Fibroblast of skin of abdomen (primary cell): Measurements from ENCODE around the gene SACM1L. TPM values are rescaled to one million over a fixed set of nuclear protein-coding genes. Genes with fewer than 3 reads are reported as not detected.

Experiments
- DNase-seq: peaks from one replicate; pipeline ENCODE4 v3.0.0-alpha.2; 2013
- polyA plus RNA-seq, 2 experiments: library from polyadenylated mRNA; unstranded; fragments of 120-200 nt; gene quantifications; one replicate each; pipeline ENCODE4 v1.2.1, GENCODE V29; 2013; ENCODE audit not compliant: insufficient read length in 2 of 2

Gene SACM1L, protein sequence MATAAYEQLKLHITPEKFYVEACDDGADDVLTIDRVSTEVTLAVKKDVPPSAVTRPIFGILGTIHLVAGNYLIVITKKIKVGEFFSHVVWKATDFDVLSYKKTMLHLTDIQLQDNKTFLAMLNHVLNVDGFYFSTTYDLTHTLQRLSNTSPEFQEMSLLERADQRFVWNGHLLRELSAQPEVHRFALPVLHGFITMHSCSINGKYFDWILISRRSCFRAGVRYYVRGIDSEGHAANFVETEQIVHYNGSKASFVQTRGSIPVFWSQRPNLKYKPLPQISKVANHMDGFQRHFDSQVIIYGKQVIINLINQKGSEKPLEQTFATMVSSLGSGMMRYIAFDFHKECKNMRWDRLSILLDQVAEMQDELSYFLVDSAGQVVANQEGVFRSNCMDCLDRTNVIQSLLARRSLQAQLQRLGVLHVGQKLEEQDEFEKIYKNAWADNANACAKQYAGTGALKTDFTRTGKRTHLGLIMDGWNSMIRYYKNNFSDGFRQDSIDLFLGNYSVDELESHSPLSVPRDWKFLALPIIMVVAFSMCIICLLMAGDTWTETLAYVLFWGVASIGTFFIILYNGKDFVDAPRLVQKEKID
- 21.7 TPM for polyA plus RNA-seq (2013, experiment 1 of 2; ENCODE audit: insufficient read length)
- polyA plus RNA-seq (2013, experiment 2 of 2; ENCODE audit: insufficient read length): 20.6 TPM

DNA sequence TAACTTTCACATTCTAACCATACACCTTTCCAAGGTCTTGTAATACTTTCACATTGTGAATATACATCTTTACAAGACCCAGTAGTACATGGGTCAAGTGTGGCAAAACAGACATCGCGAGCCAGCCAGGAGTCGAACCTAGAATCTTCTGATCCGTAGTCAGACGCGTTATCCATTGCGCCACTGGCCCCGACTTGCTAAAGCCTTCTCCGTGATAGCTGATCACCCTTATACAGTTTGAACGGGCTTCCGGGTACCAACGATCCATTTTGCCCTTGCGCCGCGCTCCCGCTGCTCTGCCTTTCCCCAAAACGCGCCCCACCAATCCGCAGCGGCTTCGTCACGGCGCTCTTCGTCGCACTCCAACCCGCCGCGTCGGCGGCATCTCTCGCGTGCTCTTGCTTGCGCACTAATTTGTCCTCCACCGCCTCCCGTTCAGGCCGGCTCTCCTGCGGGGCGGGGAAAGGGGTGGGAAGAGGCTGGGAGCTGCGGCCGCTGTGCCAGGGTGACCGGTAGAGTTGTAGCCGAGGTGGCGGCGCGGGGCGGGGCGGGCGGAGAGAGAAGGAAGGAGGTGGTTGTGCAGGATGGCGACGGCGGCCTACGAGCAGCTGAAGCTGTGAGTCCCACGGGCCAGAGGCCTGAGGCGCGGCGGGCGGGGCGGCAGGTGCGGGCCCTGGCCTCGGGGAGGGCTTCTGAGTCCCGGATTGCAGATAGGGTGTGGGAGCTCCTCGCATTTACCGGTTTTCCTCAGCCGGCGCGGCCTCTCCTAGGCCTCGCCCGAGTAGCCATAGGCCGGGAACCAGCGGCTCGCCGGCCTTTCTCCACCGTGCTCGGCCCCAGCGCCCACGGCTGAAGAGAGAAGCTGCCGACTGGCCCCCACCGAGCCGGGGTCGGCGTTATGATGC lies at the start of gene SACM1L:
Gene SACM1L (plus strand): TSS at position 515 of the 905 bp plus-strand sequence. CDS start 70 bp downstream, at position 585.
- peak; percentile 99 for DNase-seq

DNA sequence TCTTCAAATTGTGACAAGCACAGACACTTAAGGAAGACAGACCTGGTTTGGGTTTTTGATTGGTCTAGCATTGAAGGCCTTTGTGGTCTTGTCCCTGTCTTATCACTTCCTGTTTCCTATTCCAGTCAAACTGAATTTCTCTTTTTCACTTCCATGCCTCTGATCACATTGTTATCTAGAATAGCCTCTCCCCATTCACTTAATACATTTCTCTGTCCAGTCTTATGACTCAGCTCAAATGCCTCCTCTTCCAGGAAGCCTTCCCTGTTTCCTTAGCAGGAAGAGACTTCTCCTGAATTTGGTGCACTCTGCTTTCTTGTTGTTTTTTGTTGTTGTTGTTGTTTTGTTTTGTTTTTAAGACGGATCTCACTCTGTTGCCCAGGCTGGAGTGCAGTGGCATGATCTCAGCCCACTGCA lies 49.1 kb upstream of the SACM1L start:
- no peak for DNase-seq

GRCh38 chr3:45640724-45641361 lies 48.4 kb upstream of the SACM1L start:
- no peak for DNase-seq

DNA sequence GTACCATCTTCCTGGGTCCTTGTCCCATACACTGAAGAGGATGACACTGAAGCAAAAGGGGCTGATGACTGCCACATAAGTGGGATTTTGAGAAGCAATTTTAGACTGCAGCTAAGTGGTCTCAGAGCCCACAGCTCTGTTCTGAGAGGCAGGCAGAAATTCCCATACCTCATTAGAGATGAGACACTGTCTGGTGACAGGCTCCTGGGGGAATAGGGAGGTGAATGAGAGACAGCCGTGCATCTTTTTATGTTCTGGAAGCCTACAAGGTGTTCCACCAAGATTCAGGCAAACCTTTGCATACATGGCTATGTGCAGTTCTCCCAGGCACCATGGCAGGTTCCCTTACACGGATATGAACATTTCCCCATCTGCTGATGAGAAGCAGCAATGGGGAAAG lies 47.4 kb upstream of the SACM1L start:
- DNase-seq: no peak

GRCh38 chr3:45642731-45643152 lies 46.5 kb upstream of the SACM1L start:
- DNase-seq: peak; percentile 46

DNA sequence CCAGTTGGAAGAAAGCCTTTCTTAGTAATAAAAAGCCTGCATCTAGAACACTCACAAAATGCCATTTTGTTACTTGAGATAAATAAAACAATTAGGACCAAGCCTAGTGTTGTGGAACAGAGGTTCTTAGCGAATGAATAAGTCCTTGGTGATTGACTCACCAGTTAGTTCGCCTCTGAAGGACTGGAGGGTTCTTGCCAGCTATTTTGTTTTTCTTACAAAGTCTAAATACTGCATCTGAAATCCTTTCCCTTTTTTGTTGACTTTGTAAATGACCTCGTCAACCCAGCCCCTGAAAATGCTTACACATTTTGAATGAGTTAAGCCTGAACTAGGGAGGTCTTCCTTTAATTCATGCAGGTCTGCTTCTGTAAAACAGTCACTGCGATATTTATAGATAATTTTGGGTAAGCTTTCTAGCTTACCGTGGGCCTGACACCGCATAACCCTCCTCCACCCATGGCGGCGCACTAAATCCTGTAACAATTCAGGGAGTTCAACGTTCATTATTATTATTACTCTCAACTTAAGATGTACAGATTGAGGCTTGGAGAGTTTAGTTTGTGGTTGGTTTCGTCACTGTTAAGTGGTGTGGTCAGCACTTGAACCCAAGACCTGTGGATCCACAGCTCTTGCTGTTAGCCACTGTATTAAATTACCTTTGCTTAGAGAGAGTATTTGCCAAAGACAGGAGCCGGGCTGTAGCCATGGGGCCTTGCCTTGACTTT lies 45.0 kb upstream of the SACM1L start:
- DNase-seq: peak; percentile 62

DNA sequence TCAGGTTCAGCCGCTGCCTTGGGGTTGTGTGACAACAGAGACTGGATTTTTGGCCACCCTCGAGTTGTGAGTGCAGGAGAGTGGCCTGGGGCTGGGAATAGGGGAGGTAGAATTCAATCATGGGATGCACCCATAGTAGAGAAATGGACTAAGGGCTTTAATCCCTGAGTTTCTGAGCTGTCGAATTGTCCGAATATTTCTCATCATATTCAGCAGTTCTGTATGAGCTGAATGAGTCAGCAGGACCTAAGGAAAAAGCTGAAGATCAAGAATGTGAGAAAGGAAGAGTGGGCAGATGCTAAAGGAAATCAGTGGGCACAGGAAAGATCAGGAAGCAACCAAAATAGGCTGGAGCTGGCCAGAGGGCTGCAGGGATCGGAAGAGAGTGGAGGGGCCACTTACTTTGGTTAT lies 44.4 kb upstream of the SACM1L start:
- DNase-seq: peak; percentile 85

DNA sequence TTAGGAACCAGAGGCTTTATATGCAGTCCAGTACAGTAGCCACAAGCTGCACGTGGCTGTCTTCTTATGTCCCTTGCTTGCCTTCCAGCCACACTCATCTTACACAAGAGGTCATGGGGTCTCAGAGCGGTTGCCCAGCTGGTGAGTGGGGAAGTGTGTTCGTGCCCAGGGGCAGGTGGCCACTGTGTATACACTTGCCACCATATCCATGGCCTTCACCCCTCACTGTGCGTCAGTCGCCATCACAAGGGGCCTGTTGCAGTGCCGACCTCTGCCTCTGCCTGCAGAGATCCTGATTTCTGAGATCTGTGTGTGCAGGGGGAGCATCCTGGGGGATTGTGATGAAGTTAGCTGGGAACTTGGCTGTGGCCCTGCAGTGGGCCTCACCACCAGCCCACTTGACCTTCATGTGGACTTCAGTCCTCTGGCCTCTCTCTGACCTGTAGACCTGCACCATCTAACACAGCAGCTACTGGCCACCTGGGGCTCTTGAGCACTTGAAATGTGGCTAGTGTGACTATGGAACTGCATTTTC lies 43.1 kb upstream of the SACM1L start:
- DNase-seq: no peak

GRCh38 chr3:45647148-45647619 lies 42.0 kb upstream of the SACM1L start:
- peak; percentile 84 for DNase-seq

- DNase-seq: no peak
Observed at GRCh38 chr3:45653205-45653604, 36.0 kb upstream of the SACM1L start.

GRCh38 chr3:45654397-45654944 lies 34.7 kb upstream of the SACM1L start:
- no peak for DNase-seq

DNA sequence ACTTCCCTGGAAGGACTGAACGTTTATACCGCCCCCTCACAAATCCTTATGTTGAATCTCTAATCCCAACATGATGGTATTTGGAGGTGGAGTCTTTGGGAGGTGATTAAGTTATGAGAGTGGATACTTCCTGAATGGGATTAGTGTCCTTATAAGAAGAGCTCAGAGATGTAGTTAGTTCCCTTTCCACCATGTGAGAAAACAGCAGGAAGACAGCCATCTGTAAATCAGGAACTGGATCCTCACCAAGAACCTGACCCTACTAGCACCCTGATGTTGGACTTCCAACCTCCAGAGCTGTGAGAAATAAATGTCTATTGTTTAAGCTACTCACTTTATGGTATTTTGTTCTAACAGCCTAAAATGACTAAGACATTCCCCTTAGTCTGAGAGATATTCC lies 33.3 kb upstream of the SACM1L start:
- peak; percentile 29 for DNase-seq

DNA sequence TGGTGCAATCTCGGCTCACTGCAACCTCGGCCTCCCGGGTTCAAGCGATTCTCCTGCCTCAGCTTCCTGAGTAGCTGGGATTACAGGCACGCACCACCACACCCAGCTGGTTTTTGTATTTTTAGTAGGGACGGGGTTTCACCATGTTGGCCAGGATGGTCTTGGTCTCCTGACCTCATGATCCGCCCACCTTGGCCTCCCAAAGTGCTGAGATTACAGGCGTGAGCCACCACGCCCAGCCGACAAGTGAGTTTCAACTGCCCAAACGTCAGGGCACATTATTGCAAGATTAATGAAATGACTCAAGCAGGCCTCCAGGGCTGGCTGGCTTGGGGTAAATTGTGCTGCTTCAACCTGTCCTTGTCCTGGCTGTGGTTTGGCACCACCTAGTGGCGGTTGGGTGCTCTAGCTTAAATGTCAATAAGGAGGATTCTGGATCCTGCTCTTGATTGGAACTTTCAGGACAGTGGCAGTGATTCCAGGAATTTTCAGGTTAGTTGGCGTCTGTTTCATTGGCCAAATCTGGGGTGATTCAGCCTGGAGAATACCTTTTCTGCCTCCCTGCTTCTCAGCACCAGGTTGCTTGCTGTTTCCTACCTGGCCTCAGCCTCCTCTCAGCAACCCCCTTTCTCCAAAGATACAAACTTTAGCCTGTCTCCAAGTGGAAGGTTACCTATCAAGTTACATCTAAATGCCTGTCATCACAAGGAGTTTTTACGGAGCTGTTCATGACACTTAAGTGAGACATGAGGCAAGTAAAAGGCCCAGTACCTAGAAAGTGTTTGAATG lies 32.4 kb upstream of the SACM1L start:
- peak; percentile 92 for DNase-seq

DNA sequence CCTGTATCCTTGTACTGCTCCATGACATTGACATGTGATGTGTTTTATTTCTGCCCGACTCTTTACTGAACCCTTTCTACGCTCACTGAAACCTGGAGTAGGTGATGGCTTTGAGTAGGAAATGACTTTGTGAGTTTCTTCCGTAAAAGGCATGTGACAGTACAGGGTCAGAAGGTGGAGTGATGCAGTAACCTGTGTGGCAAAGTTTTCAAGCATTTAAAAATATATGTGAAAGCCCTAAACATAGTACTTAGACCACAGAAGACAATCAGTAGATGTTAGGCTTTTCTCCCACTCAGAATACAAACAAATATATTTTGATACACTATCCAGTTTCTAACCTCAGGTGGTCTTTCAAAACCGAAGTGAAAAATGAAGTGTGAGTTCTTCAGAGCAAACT lies 31.3 kb upstream of the SACM1L start:
- DNase-seq: no peak

- DNase-seq: peak; percentile 71
Observed at GRCh38 chr3:45659661-45660566, 29.3 kb upstream of the SACM1L start.

- no peak for DNase-seq
Observed at GRCh38 chr3:45660567-45660901, 28.7 kb upstream of the SACM1L start.

DNA sequence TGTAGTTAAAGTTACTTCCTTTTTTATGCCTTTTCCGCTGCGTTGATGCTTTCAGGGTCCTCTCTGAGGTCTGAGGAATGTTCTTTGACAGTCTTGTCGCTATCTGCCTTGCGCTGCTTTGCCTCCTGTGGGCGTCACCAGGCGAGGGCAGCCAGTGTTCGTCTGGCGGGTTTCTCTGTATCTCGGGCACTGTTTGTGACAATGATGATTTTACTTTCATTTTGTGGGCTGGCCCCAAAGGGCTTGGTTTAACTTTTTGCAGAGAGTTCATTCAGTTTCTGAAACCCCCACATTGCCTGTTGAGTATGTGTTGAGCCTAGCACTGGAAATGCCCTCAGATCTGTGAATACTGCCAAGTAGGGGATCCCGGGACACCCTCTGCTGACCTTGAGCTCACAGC lies 24.6 kb upstream of the SACM1L start:
- DNase-seq: no peak

- no peak for DNase-seq
Observed at GRCh38 chr3:45665101-45665572, 24.1 kb upstream of the SACM1L start.
